HEK293T (cell line): ENCODE measurements around the gene ZNF653.

Experiments used
- BHLHE40 ChIP-seq: fragments of 450-650 bp; IDR thresholded peaks from 2 replicates; pipeline ENCODE4 v1.6.1; 2016; ENCODE audit warnings: mild to moderate bottlenecking, moderate library complexity, borderline replicate concordance
- CTBP1 ChIP-seq: fragments of 450-650 bp; IDR thresholded peaks from 2 replicates; pipeline ENCODE4 v1.6.1; 2016; ENCODE audit warnings: borderline replicate concordance
- FOXA1 ChIP-seq: fragments of 450-650 bp; IDR thresholded peaks from 2 replicates; pipeline ENCODE4 v1.6.1; 2016; ENCODE audit warnings: mild to moderate bottlenecking
- FOXK2 ChIP-seq: fragments of 450-650 bp; IDR thresholded peaks from 2 replicates; pipeline ENCODE4 v1.6.1; 2016; ENCODE audit warnings: mild to moderate bottlenecking
- FOXM1 ChIP-seq: fragments of 450-650 bp; IDR thresholded peaks from 2 replicates; pipeline ENCODE4 v1.6.1; 2017; ENCODE audit warnings: mild to moderate bottlenecking, borderline replicate concordance
- HDGF ChIP-seq: fragments of 450-650 bp; IDR thresholded peaks from 2 replicates; pipeline ENCODE4 v1.6.1; 2017; ENCODE audit warnings: antibody characterized with exemption, borderline replicate concordance
- LEF1 ChIP-seq: fragments of 450-650 bp; IDR thresholded peaks from 2 replicates; pipeline ENCODE4 v1.6.1; 2017; ENCODE audit warnings: mild to moderate bottlenecking, borderline replicate concordance
- NFRKB ChIP-seq: fragments of 450-650 bp; IDR thresholded peaks from 2 replicates; pipeline ENCODE4 v1.6.1; 2016; ENCODE audit warnings: mild to moderate bottlenecking, moderate library complexity
- SP1 ChIP-seq: fragments of 450-650 bp; IDR thresholded peaks from 2 replicates; pipeline ENCODE4 v1.6.1; 2017
- SUZ12 ChIP-seq: fragments of 450-650 bp; IDR thresholded peaks from 2 replicates; pipeline ENCODE4 v1.6.1; 2016; ENCODE audit warnings: mild to moderate bottlenecking
- TARDBP ChIP-seq: fragments of 450-650 bp; IDR thresholded peaks from 2 replicates; pipeline ENCODE4 v1.6.1; 2016
- TF ChIP-seq, protein P1 (sequence below): fragments of 450-650 bp; IDR thresholded peaks from 2 replicates; pipeline ENCODE4 v1.6.1; 2016

DNA sequence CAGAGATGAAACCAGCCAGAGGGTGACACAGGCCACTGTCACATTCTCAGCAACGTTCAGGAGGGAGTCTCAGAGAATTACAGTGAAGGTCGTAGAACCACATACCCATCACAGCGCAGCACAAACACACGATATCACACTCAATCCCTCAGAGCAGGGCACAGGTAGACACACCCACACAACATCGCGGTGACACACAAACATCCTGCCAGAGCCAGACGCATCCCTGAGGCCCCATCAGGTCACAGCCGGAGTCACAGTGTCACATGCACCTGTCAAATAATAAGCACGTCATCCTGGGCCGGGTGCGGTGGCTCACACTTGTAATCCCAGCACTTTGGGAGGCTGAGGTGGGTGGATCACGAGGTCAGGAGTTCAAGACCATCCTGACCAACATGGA lies 42.2 kb downstream of the ZNF653 start:
- TF ChIP-seq FOXA1 = no peak
- TF ChIP-seq BHLHE40 = no peak
- TF ChIP-seq, protein P1, sequence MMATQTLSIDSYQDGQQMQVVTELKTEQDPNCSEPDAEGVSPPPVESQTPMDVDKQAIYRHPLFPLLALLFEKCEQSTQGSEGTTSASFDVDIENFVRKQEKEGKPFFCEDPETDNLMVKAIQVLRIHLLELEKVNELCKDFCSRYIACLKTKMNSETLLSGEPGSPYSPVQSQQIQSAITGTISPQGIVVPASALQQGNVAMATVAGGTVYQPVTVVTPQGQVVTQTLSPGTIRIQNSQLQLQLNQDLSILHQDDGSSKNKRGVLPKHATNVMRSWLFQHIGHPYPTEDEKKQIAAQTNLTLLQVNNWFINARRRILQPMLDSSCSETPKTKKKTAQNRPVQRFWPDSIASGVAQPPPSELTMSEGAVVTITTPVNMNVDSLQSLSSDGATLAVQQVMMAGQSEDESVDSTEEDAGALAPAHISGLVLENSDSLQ = no peak
- TF ChIP-seq NFRKB = no peak
- TF ChIP-seq SP1 = no peak
- TF ChIP-seq HDGF = no peak
- no peak for TF ChIP-seq CTBP1
- TF ChIP-seq FOXK2 = no peak
- TF ChIP-seq SUZ12 = no peak
- TF ChIP-seq FOXM1 = no peak
- TF ChIP-seq LEF1 = no peak
- TF ChIP-seq TARDBP = no peak
